WERI-Rb-1 (cell line): ENCODE measurements around the gene TUBA3D.
A peak's percentile ranks its signal among the peaks of the same experiment; 100 is the strongest.
"Not testable (repeated sequence)": the region's sequence is repeated elsewhere in the genome, so short reads cannot be mapped to it uniquely, and the experiment has no call there.

Experiments
- DNase-seq: peaks from one replicate; pipeline ENCODE4 v3.0.0-alpha.2; 2020
- H3K27ac ChIP-seq: fragments of 250-450 bp; sonication (Bioruptor Pico); 2 replicates; pipeline ENCODE4 v1.5.1; 2020; ENCODE audit warnings: mild to moderate bottlenecking, moderate library complexity
- H3K27me3 ChIP-seq: fragments of 250-450 bp; sonication (Bioruptor Pico); 2 replicates; pipeline ENCODE4 v1.5.1; 2021; ENCODE audit warnings: mild to moderate bottlenecking, low read depth, moderate library complexity; ENCODE audit not compliant: insufficient read depth, severe bottlenecking
- H3K36me3 ChIP-seq: fragments of 250-450 bp; sonication (Bioruptor Pico); 2 replicates; pipeline ENCODE4 v1.5.1; 2020; ENCODE audit warnings: mild to moderate bottlenecking, moderate library complexity
- H3K4me3 ChIP-seq: 2 replicates; pipeline ENCODE4 v1.5.1; 2011; ENCODE audit warnings: low read depth, mild to moderate bottlenecking, control low read depth, low read length
- H3K9me3 ChIP-seq: fragments of 250-450 bp; sonication (Bioruptor Pico); 2 replicates; pipeline ENCODE4 v1.5.1; 2021; ENCODE audit warnings: mild to moderate bottlenecking, moderate library complexity; ENCODE audit not compliant: severe bottlenecking
- TF ChIP-seq, protein P1 (sequence below): IDR thresholded peaks from 2 replicates; pipeline ENCODE4 v1.5.1; 2011; ENCODE audit warnings: low read depth, mild to moderate bottlenecking, control low read depth, inconsistent platforms, low read length

TUBA3D gene

DNA sequence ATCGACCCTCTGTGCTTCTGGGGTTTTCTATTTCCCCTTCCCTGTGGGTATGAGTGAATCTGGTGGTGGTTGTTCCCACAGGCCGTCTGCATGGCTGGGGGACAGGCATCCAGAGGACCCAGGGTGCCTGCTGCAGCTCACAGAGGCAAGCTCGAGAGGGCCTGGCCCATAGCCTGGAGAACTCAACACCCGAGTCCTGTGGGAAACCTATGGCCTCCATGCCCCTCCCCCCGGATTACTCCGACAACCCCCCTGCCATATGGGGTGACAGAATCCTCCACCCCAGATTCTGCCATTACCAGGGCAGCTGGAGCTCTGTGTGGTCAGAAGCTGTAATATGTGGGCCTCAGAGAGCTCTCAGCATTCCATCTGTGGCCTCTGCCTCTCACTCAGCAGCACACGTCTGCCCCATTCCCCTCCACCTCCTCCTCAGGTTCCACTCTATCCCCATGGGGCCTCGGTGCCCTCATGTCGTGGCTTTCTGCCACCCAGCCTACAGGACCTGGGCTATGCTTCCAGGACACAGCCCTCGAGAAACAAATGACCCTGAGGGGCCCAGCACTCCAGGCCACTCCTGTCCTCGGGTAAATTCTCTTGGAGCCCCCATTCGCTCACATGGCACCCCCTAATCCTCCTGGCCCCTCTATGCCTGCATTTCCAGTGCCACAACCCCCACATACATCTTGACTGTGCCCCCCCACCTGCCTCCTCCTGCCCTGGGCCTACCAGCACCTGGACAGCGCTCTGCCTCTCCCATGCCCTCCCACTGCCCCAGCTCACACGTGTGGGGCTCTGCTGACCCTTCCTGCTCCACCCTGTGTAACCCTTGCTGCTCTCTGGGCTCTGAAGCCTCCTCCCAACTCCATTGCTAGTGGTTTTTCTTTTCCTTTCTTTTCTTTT, 12.6 kb downstream of the TUBA3D start:
- TF ChIP-seq, protein P1, sequence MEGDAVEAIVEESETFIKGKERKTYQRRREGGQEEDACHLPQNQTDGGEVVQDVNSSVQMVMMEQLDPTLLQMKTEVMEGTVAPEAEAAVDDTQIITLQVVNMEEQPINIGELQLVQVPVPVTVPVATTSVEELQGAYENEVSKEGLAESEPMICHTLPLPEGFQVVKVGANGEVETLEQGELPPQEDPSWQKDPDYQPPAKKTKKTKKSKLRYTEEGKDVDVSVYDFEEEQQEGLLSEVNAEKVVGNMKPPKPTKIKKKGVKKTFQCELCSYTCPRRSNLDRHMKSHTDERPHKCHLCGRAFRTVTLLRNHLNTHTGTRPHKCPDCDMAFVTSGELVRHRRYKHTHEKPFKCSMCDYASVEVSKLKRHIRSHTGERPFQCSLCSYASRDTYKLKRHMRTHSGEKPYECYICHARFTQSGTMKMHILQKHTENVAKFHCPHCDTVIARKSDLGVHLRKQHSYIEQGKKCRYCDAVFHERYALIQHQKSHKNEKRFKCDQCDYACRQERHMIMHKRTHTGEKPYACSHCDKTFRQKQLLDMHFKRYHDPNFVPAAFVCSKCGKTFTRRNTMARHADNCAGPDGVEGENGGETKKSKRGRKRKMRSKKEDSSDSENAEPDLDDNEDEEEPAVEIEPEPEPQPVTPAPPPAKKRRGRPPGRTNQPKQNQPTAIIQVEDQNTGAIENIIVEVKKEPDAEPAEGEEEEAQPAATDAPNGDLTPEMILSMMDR, result no peak
- no peaks in the 10 kb centered on the region for H3K9me3 ChIP-seq
- no peaks in the 10 kb centered on the region for H3K27me3 ChIP-seq
- H3K36me3 ChIP-seq, result peaks cover 5% of the 10 kb centered on the region
- DNase-seq, result peak; percentile 89
- H3K4me3 ChIP-seq, result no peak overlapping the region
- peak overlapping the region; percentile 86 for H3K27ac ChIP-seq

DNA sequence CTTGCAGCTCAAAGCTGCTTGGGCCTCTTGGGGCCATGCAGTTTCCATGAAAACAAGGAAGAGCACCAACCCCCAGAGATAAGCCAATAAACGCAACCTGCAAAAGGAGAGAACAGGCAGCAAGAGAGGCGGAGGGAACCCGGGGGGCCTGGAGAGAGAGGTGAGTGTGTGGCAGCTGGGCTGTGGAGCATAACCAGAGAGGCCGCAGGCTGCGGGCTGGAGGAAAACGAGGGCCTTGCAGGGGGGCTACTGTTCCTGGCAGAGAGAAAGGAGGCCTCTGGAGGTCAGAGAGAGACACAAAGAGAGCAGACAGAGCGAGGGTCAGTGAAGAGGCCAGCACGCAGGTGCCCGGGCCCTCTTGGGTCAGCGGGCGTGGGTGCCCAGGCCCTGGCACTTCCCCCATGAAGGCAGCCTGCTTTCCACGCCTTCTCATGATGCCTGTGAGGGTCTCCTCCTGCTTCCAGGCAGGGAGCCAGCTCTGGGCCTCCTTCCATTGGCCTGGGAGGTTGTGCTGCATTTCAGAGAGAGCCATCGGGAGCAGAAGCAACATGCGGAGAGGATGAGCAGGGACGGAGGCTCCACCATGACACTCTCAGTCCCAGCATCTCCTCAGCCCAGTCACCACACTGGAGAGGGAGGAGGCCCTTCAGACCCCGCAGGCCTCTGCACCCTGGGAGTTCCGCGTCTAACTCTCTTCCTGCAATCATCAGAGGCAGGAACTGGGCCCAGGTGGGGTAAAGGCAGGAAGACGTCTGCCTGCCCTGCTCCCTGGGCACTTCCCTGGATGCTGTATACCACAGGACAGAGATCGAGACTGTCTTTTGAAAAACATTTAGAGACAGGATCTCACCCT, 14.9 kb downstream of the TUBA3D start:
- H3K9me3 ChIP-seq, H3K27me3 ChIP-seq, DNase-seq, H3K36me3 ChIP-seq: not testable (repeated sequence)
- peak overlapping the region; percentile 54 for H3K27ac ChIP-seq
- peak overlapping the region; percentile 87 for H3K4me3 ChIP-seq

DNA sequence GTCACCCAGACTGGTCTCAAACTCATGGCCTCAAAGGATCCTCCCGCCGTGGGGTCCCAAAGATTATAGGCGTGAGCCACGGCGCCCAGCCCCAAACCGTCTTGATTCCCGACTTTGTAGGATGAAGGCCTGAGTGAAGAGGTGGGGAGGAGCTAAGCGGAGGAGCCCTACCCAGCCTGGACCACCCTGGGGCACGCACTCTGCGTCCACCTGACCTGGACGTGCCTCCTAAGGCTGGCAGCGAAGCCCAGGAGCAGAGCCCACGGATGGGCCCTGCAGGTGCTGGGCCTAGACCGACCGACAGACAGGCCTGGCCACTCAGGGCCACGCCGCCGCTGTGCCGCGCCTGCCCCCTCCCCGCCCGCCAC, 15.5 kb downstream of the TUBA3D start:
- H3K27me3 ChIP-seq, H3K9me3 ChIP-seq, H3K36me3 ChIP-seq: not testable (repeated sequence)
- DNase-seq, result peak; percentile 38
- peak overlapping the region; percentile 87 for H3K4me3 ChIP-seq
- peak overlapping the region; percentile 54 for H3K27ac ChIP-seq

DNA sequence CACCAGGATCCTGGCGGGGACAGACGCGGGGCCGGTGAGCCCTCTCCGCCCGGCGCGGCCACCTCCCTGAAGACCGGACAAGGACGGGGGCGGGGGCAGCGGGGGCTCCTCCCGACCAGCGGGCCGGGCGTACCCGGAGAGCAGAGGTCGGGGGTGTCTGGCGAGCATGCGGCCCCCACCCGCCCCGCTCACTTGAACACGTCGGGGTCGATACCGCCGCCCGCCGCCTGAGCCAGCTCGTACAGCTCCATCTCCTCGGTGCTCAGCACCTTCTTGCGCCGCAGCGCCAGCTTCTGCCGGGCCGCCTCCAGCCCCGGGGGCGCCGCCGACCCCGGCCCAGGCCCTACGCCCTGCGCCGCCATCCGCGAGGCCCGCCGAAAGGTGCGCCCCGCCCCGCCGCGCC, 16.1 kb downstream of the TUBA3D start, which contains the start of gene MZT2A:
Gene MZT2A, minus strand, starts transcription at position 383 of the 403 bp plus-strand sequence. Its CDS starts 21 bp downstream, at position 362.
- Histone ChIP-seq H3K27ac (peak within 1 kb of the TSS; percentile 96), H3K4me3 (peak within 1 kb of the TSS; percentile 87)
- H3K9me3 ChIP-seq, H3K36me3 ChIP-seq, H3K27me3 ChIP-seq, DNase-seq: not testable (repeated sequence)

DNA sequence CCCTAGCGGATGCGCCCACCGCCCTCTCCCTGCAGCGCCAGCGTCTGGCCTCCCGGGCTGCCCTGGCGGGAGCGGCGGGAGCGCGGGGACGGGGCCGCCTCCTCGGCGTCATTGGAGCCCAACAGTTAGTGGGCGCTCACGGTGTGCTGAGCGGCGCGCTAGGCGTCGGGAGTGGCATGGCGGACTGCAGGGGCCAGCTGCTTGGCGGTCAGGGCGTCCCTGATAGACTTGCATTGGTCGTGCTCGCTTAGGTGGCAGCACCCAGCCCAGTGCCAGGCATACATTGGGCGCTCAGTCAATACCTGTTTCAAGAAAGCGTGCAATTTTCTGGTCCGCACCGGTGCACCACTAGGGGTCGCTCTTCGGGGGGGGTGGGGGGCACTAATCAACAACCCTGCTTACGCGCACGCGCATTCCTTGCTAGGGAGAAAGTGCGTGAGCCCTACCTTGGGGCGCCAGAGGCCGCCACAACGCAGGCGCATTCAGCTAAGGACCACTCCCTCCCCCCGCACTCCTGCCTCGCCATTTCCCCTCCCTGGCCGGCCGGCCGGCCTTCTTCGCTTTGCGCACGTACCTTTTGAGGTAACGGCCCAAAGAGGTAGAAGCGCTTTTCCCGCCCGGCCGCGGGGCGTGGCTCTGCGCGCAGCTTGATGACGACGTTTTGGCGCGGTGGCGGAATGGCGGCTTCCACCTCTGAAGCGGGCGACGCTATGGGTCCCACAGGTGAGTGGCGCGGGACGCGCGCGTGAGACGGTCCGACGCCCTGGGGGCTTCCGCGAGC, 16.7 kb downstream of the TUBA3D start:
- H3K4me3 ChIP-seq, result peak overlapping the region; percentile 87
- peak; percentile 98 for DNase-seq
- H3K36me3 ChIP-seq, result peaks cover 5% of the 10 kb centered on the region
- H3K9me3 ChIP-seq, result no peaks in the 10 kb centered on the region
- TF ChIP-seq, protein P1, result peak; percentile 60
- peak overlapping the region; percentile 96 for H3K27ac ChIP-seq
- H3K27me3 ChIP-seq, result no peaks in the 10 kb centered on the region

DNA sequence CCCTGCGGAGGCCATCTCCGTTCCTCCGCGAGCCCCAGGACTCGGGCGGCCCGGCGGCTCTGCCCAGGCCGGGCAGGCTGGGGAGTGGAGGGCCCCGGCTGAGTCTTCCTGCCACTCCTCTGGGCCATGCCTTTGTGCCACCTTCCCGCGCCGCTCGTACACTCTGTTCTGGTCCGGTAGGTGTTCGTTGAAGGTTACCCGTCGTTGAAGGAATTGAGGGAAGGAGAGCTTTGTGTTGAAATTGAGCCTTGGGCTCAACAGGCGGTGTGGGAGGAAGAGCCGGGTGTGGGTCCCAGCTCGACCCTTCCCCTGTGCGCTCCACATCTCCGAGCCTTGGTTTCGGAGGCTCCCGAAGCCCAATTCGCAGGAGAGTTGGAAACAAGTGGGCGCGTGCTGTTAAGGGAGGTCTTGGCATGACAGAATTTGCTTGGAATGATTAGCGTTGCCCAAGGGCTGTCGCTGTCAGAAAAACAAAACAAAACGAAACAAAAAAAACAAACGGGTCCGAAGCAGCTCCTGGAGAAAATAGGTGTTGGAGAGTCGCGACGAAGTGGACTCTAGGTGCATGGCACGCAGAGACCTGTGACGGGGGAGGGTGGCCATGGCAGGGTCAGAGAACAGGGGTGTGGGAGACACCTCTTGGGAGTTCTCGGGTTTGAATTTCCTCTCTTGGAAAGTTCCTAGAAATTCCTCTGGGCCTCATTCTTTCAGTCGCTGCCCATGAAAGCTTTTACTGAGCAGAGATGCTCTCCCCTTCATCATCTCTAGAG, 17.5 kb downstream of the TUBA3D start:
- Histone ChIP-seq H3K27ac (peak overlapping the region; percentile 96), H3K36me3 (peaks cover 5% of the 10 kb centered on the region), H3K27me3 (no peaks in the 10 kb centered on the region), H3K9me3 (no peaks in the 10 kb centered on the region), H3K4me3 (peak overlapping the region; percentile 87)
- TF ChIP-seq, protein P1, result no peak
- no peak for DNase-seq

DNA sequence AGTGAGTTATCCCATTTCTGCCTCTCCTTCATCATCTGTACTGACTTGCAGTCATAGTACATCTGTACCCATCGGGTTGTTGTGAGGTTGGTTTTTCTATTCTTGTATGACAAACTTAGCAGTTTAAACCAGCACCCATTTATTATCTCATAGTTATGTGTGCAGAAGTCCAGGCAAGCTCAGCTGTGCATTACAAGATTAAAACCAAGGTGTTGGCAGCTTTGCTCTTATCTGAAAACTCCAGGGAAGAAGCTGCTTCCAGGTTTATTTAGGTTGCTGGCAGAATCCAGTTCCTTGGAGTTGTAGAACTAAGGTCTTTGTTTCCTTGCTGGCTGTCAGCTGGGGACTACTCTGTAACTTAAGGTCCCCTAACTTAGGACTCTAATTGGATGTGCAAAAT, 19.6 kb downstream of the TUBA3D start:
- not testable (repeated sequence) for H3K27ac ChIP-seq, H3K27me3 ChIP-seq, DNase-seq, H3K9me3 ChIP-seq, H3K36me3 ChIP-seq, H3K4me3 ChIP-seq

DNA sequence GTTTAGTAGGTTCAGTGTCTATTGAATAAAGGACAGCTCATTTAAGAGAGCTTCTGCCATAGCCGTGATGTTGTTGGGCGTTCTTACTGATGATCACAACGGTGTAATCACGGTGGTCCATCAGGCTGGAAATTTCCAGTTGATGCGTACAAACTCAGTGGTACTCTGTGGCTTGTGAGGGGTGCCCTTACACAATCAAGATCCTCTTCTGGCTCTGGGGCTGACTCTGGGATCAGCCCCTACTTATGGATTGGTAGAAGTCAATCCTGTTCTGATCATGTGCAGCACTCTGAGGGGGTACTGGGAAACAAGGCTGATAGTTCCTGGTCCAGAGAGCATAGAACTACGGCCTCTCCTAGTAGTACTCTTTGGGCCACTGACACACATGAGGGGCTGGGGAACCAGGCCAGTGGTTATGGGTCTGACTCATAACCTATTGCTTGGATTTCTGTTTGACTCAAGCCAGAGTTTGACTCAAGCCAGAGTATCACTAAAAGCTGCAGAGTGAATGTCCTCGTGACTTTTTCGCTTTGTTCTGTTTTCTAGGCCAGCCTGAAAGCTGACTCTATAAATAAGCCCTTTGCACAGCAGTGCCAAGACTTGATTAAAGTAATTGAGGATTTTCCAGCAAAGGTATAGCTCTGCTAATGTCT, 22.5 kb downstream of the TUBA3D start:
- not testable (repeated sequence) for H3K27me3 ChIP-seq, H3K9me3 ChIP-seq, H3K4me3 ChIP-seq, H3K27ac ChIP-seq, H3K36me3 ChIP-seq, DNase-seq

DNA sequence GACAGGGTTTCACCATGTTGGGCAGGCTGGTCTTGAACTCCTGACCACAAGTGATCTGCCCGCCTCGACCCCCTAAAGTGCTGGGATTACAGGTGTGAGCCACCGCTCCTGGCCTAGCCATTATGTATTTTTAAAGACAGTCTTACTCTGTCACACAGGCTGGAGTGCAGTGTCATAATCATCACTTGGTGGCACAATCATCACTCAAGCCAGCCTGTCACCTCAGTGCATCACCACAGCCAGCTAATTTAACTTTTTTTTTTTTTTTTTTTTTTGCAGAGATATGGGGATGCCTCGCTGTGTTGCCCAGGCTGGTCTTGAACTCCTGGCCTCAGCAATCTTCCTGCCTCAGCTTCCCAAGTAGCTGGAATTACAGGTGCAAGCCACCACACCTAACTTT, 27.7 kb downstream of the TUBA3D start:
- not testable (repeated sequence) for H3K27ac ChIP-seq, H3K9me3 ChIP-seq, DNase-seq, H3K27me3 ChIP-seq, H3K4me3 ChIP-seq
- peaks cover 11% of the 10 kb centered on the region for H3K36me3 ChIP-seq
